ENCODE measurements around the gene NAAA. TPM values are rescaled to one million over a fixed set of nuclear protein-coding genes. Genes with fewer than 3 reads are reported as not detected.

The NAAA gene
- total and polyA plus RNA-seq, 2 donors (not counting 1 experiment from before 2014, with no cell fraction given): 51.4 to 55.2 TPM

- Histone ChIP-seq H3K27me3 (replicated peaks in 1 of 4; ENCODE audit: control extremely low read depth in 1 of 4, control insufficient read depth in 3 of 4, insufficient read depth in 4 of 4, low read length in 3 of 4) (no peaks in the 10 kb centered on the region), H3K4me3 (ENCODE audit: control extremely low read depth in 1 of 5, extremely low read depth in 1 of 5, insufficient read depth in 1 of 5, low read depth in 2 of 5, low read length in 4 of 5) (no peak overlapping the region), H3K36me3 (replicated peaks in 1 of 2; ENCODE audit: control extremely low read depth in 1 of 2, control insufficient read depth in 1 of 2, extremely low read depth in 1 of 2, insufficient read depth in 2 of 2, low read length in 1 of 2) (no peaks in the 10 kb centered on the region), H2AFZ (ENCODE audit: insufficient read depth, low read depth, low read length, poor library complexity, severe bottlenecking) (no peak overlapping the region), H4K20me1 (ENCODE audit: control insufficient read depth, insufficient read depth, low read length, poor library complexity, severe bottlenecking) (no peaks in the 10 kb centered on the region), H3K4me1 (ENCODE audit: control insufficient read depth in 2 of 2, insufficient read depth in 2 of 2, low read length in 2 of 2) (no peaks in the 10 kb centered on the region), H3K9me3 (ENCODE audit: control extremely low read depth in 1 of 3, control insufficient read depth in 2 of 3, insufficient read depth in 1 of 3, low read length in 2 of 3) (no peaks in the 10 kb centered on the region), H3K9ac (ENCODE audit: low read length) (no peak overlapping the region), H3K79me2 (ENCODE audit: control insufficient read depth, insufficient read depth, low read length) (no peaks in the 10 kb centered on the region), H3K4me2 (replicated peaks; ENCODE audit: low read depth, low read length, poor library complexity, severe bottlenecking) (no peak overlapping the region), H3K27ac (ENCODE audit: low read length in 2 of 2) (no peak overlapping the region)
- POLR2A ChIA-PET: no interaction called here
- ATAC-seq (ENCODE audit: low read depth) (no peak), DNase-seq (no peak)
- Mint-ChIP-seq H3K9me3 (ENCODE audit: insufficient read depth) (no peaks in the 10 kb centered on the region), H3K27me3 (peaks cover 20% of the 10 kb centered on the region), H3K27ac (no peak overlapping the region), H3K4me3 (no peak overlapping the region), H3K4me1 (no peaks in the 10 kb centered on the region)
- TF ChIP-seq CTCF (IDR thresholded peaks at IDR 0.05) (no peak), EZH2 (IDR thresholded peaks at IDR 0.05; ENCODE audit: borderline replicate concordance, insufficient read depth, low read depth, low read length, poor library complexity, severe bottlenecking) (no peak)
- intact Hi-C loops (cut with micrococcal nuclease): no loop called here
- CTCF ChIA-PET: no interaction called here
- 79% methylated on average over 24 of the region's 24 CpGs for WGBS (ENCODE audit: insufficient coverage)
These were observed 54.7 kb downstream of the NAAA start for GRCh38 chr4:75886104-75886503.

GRCh38 chr4:75881476-75881875 lies 59.3 kb downstream of the NAAA start:
- H3K36me3 ChIP-seq (replicated peaks in 1 of 2; ENCODE audit: control extremely low read depth in 1 of 2, control insufficient read depth in 1 of 2, extremely low read depth in 1 of 2, insufficient read depth in 2 of 2, low read length in 1 of 2): no peaks in the 10 kb centered on the region
- intact Hi-C loops (cut with micrococcal nuclease): no loop called here
- H3K4me1 ChIP-seq (ENCODE audit: control insufficient read depth in 2 of 2, insufficient read depth in 2 of 2, low read length in 2 of 2): no peaks in the 10 kb centered on the region
- WGBS (ENCODE audit: insufficient coverage): 89% methylated on average over 1 of the region's 3 CpGs
- Mint-ChIP-seq H3K4me3 (no peak overlapping the region), H3K27me3 (peaks cover 13% of the 10 kb centered on the region), H3K9me3 (ENCODE audit: insufficient read depth) (no peaks in the 10 kb centered on the region), H3K27ac (no peak overlapping the region), H3K4me1 (no peaks in the 10 kb centered on the region)
- H3K27me3 ChIP-seq (replicated peaks in 1 of 4; ENCODE audit: control extremely low read depth in 1 of 4, control insufficient read depth in 3 of 4, insufficient read depth in 4 of 4, low read length in 3 of 4): no peaks in the 10 kb centered on the region
- H3K79me2 ChIP-seq (ENCODE audit: control insufficient read depth, insufficient read depth, low read length): no peaks in the 10 kb centered on the region
- no peak overlapping the region for H3K4me3 ChIP-seq (ENCODE audit: control extremely low read depth in 1 of 5, extremely low read depth in 1 of 5, insufficient read depth in 1 of 5, low read depth in 2 of 5, low read length in 4 of 5)
- POLR2A ChIA-PET: no interaction called here
- CTCF ChIA-PET: interaction anchor here (1.4 kb wide), 1 partner anchor 13 kb away, joined by 4 read pairs; no protein-coding TSS in a partner anchor
- no peaks in the 10 kb centered on the region for H3K9me3 ChIP-seq (ENCODE audit: control extremely low read depth in 1 of 3, control insufficient read depth in 2 of 3, insufficient read depth in 1 of 3, low read length in 2 of 3)
- H3K27ac ChIP-seq (ENCODE audit: low read length in 2 of 2): no peak overlapping the region
- no peak for DNase-seq
- TF ChIP-seq CTCF (IDR thresholded peaks at IDR 0.05): no peak
- no peak for TF ChIP-seq EZH2 (IDR thresholded peaks at IDR 0.05; ENCODE audit: borderline replicate concordance, insufficient read depth, low read depth, low read length, poor library complexity, severe bottlenecking)
- ATAC-seq (ENCODE audit: low read depth): no peak
- no peak overlapping the region for H3K9ac ChIP-seq (ENCODE audit: low read length)
- no peaks in the 10 kb centered on the region for H4K20me1 ChIP-seq (ENCODE audit: control insufficient read depth, insufficient read depth, low read length, poor library complexity, severe bottlenecking)
- no peak overlapping the region for H2AFZ ChIP-seq (ENCODE audit: insufficient read depth, low read depth, low read length, poor library complexity, severe bottlenecking)
- H3K4me2 ChIP-seq (replicated peaks; ENCODE audit: low read depth, low read length, poor library complexity, severe bottlenecking): no peak overlapping the region
